Endothelial cell of umbilical vein (primary cell): Measurements from ENCODE around the gene LRRC74B. TPM values are rescaled to one million over a fixed set of nuclear protein-coding genes. Genes with fewer than 3 reads are reported as not detected.

Source experiments
- BruUV-seq: library from RNA; stranded (reverse); fragments of 400-500 nt; replicated peaks from 2 replicates; lab custom pipeline; 2021; lab: Mats Ljungman, UMichigan
- CTCF ChIA-PET: fragments of 300-600, 350-600 bp; sonication (Branson Sonifier 250); formaldehyde crosslinking; loops from one replicate; lab custom pipeline; 2021; ENCODE audit warnings: antibody characterized with exemption, inconsistent platforms; lab: Charles Lee
- POLR2A ChIA-PET: fragments of 300-600, 350-600 bp; sonication (Branson Sonifier 250); formaldehyde crosslinking; loops from one replicate; lab custom pipeline; 2021; ENCODE audit warnings: antibody characterized with exemption, inconsistent platforms; lab: Charles Lee
- DNase-seq: peaks from one replicate; pipeline ENCODE4 v3.0.0-alpha.2; 2011; ENCODE audit warnings: low read depth, low spot score
- FAIRE-seq: peaks from 2 replicates; lab custom pipeline; 2011; peaks lifted over from hg19 to GRCh38; lab: Jason Lieb, UNC
- H2AFZ ChIP-seq: 2 replicates; pipeline ENCODE4 v1.6.0; 2012; ENCODE audit warnings: low read depth, low read length, control low read depth, inconsistent platforms
- H3K27ac ChIP-seq: 2 replicates; pipeline ENCODE4 v1.5.1; 2011; ENCODE audit warnings: low read depth, mild to moderate bottlenecking, control low read depth, low read length, moderate library complexity; ENCODE audit not compliant: insufficient read depth
- H3K27me3 ChIP-seq, 2 experiments: 2 replicates each; pipeline versions ENCODE4 v1.6.0 to v1.6.1; 2011; ENCODE audit warnings: low read length in 2 of 2, mixed read lengths in 1 of 2; ENCODE audit not compliant: control insufficient read depth in 2 of 2, insufficient read depth in 2 of 2
- H3K36me3 ChIP-seq, 2 experiments: 2 replicates in 1 of 2; 3 replicates in 1 of 2; pipeline ENCODE4 v1.5.1; 2011; ENCODE audit warnings: low read length in 2 of 2, mild to moderate bottlenecking in 1 of 2, moderate library complexity in 1 of 2; ENCODE audit not compliant: control insufficient read depth in 2 of 2, insufficient read depth in 2 of 2; ENCODE audit errors: extremely low read depth in 1 of 2
- H3K4me1 ChIP-seq: 3 replicates; pipeline ENCODE4 v1.5.1; 2011; ENCODE audit warnings: mild to moderate bottlenecking, low read length; ENCODE audit not compliant: control insufficient read depth, insufficient read depth; ENCODE audit errors: extremely low read depth
- H3K4me2 ChIP-seq: 2 replicates; pipeline ENCODE4 v1.6.1; 2011; ENCODE audit warnings: low read length, control low read depth, mixed read lengths; ENCODE audit not compliant: insufficient read depth
- H3K4me3 ChIP-seq, 3 experiments: fragments of 200-600 bp in 1 of 3; sonication (generic), shearing (Covaris generic) in 1 of 3; replicated peaks in 1 of 3; 2 replicates each; pipeline ENCODE4 v1.5.1; 2011 to 2016; ENCODE audit warnings: control low read depth in 3 of 3, low read length in 3 of 3, mild to moderate bottlenecking in 2 of 3, inconsistent platforms in 1 of 3, low read depth in 1 of 3, moderate library complexity in 1 of 3; ENCODE audit not compliant: insufficient read depth in 1 of 3
- H3K79me2 ChIP-seq: 2 replicates; pipeline ENCODE4 v1.6.0; 2012; ENCODE audit warnings: low read length, inconsistent platforms; ENCODE audit not compliant: control insufficient read depth, insufficient read depth
- H3K9ac ChIP-seq: replicated peaks from 2 replicates; pipeline ENCODE3; 2011; ENCODE audit warnings: low read length, control low read depth; ENCODE audit not compliant: insufficient read depth; ENCODE audit errors: extremely low read depth
- H3K9me1 ChIP-seq: replicated peaks from 3 replicates; pipeline ENCODE4 v1.6.0; 2011; ENCODE audit warnings: mild to moderate bottlenecking, low read length; ENCODE audit not compliant: control insufficient read depth, insufficient read depth; ENCODE audit errors: extremely low read depth
- H3K9me3 ChIP-seq: replicated peaks from 2 replicates; pipeline ENCODE4 v1.5.1; 2012; ENCODE audit warnings: low read length, inconsistent platforms; ENCODE audit not compliant: control insufficient read depth, insufficient read depth
- H4K20me1 ChIP-seq: replicated peaks from 2 replicates; pipeline ENCODE3; 2011; ENCODE audit warnings: mild to moderate bottlenecking, low read length; ENCODE audit not compliant: control insufficient read depth, insufficient read depth; ENCODE audit errors: extremely low read depth
- CTCF ChIP-seq, 2 donors: IDR thresholded peaks; 1 replicate in 1 of 2; 2 replicates in 1 of 2; pipeline ENCODE4 v1.5.1; 2011; ENCODE audit warnings: low read length in 2 of 2, mild to moderate bottlenecking in 2 of 2, moderate library complexity in 2 of 2, control low read depth in 1 of 2, inconsistent platforms in 1 of 2, low read depth in 1 of 2; ENCODE audit not compliant: insufficient read depth in 1 of 2; ENCODE audit errors: extremely low read depth in 1 of 2
- EZH2 ChIP-seq: IDR thresholded peaks from 2 replicates; pipeline ENCODE4 v1.6.1; 2012; ENCODE audit warnings: borderline replicate concordance, low read depth, mild to moderate bottlenecking, moderate library complexity, low read length, inconsistent platforms; ENCODE audit not compliant: severe bottlenecking
- FOS ChIP-seq: IDR thresholded peaks from 2 replicates; pipeline ENCODE4 v1.6.1; 2011; ENCODE audit warnings: mild to moderate bottlenecking, low read length, moderate library complexity, borderline replicate concordance; ENCODE audit not compliant: insufficient read depth
- GATA2 ChIP-seq: IDR thresholded peaks from 2 replicates; pipeline ENCODE4 v1.7.0; 2011; ENCODE audit warnings: low read depth, mild to moderate bottlenecking, moderate library complexity, mixed read lengths, low read length; ENCODE audit not compliant: insufficient read length, insufficient read depth
- JUN ChIP-seq: IDR thresholded peaks from 2 replicates; pipeline ENCODE4 v1.6.1; 2011; ENCODE audit warnings: borderline replicate concordance, low read depth; ENCODE audit not compliant: insufficient read length, insufficient read depth
- MAX ChIP-seq: IDR thresholded peaks from 2 replicates; pipeline ENCODE4 v1.6.1; 2011; ENCODE audit not compliant: insufficient read depth, insufficient read length
- MYC ChIP-seq: IDR thresholded peaks from one replicate; pipeline ENCODE4 v1.6.1; 2011; ENCODE audit warnings: mild to moderate bottlenecking, low read depth, low read length
- POLR2A ChIP-seq: IDR thresholded peaks from 2 replicates; pipeline ENCODE4 v1.6.1; 2012; ENCODE audit warnings: low read depth, mild to moderate bottlenecking, control low read depth, low read length
- POLR2AphosphoS5 ChIP-seq: IDR thresholded peaks from 2 replicates; pipeline ENCODE4 v1.6.1; 2012; ENCODE audit warnings: low read depth, mild to moderate bottlenecking, control low read depth, low read length, moderate library complexity; ENCODE audit not compliant: insufficient read depth
- dilution Hi-C: fragments of 300-500 bp; cut with MboI; formaldehyde crosslinking; loops from one replicate; pipeline ENCODE4 v1.15.0; 2019; ENCODE audit warnings: low sequenced_read_pairs; ENCODE audit not compliant: extremely low pct_ligation_motif_present
- intact Hi-C: fragments of 100-400 bp; cut with micrococcal nuclease; formaldehyde crosslinking; loops from one replicate; pipeline ENCODE4 v1.10.0; 2022
- polyA plus RNA-seq, 4 experiments: library from polyadenylated mRNA; depleted of rRNA in 3 of 4; stranded (reverse) in 3 of 4; unstranded in 1 of 4; fragments of >200 nt; gene quantifications; 2 replicates each; pipeline versions ENCODE4 v1.2.1 to v1.2.3, GENCODE V29; 2011 to 2012; ENCODE audit warnings: missing spikeins in 1 of 4
- total RNA-seq: library from RNA; stranded (reverse); gene quantifications from 2 replicates; pipeline ENCODE4 v1.2.3, GENCODE V29; 2021

The LRRC74B gene
- total and polyA plus RNA-seq, 2 donors (not counting 3 experiments of a cell fraction or from before 2014, with no cell fraction given): not detected

GRCh38 chr22:21041937-21042336 is 3.8 kb upstream of the LRRC74B start:
- intact Hi-C loops: no loop called here
- CTCF ChIA-PET: no interaction called here
- no peak overlapping the region for H3K27ac ChIP-seq

DNA sequence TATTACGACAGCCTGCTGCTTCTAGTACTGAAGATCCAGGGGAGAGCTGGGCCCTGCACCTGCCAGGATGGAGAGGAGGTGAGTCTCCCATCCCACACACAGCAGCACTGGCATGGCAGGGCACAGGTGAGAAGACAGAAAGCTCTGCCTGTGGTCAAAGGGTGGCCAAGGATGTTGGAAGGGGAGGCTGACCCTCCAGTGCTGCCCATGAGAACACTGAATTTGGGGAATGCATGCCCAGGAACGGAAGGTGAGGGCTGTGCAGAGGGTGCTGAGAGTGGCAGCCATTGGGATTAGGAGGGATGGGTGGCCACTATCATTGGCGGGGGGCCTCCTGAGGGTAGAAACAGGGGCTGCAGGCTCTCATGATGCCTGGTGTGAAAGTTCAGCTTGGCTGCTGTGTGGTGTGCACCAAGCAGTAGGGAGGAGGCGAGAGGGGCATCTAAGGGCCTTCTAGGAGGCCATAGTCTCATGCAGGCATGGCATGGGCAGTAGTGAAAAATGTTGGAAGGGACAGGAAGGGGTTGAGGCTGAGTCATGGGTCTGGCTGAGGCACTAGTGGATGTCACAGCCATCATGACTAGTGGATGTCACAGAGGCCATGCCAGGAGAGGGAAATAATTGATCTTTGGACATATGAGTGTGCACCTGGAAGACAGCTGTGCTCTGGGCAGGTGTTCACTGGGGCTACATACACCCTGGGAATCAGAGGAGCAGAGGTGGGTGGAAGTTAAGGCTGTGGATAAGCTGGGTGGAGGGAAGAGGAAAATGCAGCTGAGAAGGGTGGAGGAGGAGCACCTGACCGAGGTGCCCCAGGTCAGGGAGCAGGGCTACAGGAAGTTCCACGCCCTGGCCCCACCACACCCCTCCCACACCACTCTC is 2.5 kb upstream of the LRRC74B start:
- no peaks in the 10 kb centered on the region for H3K9me1 ChIP-seq
- BruUV-seq: no TSS peak
- no peak overlapping the region for H2AFZ ChIP-seq
- H3K27me3 ChIP-seq: no peaks in the 10 kb centered on the region
- H4K20me1 ChIP-seq: no peaks in the 10 kb centered on the region
- intact Hi-C loops: no loop called here
- H3K36me3 ChIP-seq: no peaks in the 10 kb centered on the region
- H3K9ac ChIP-seq: no peak overlapping the region
- ChIA-PET CTCF (interaction anchor here (1.5 kb wide), 1 partner anchor 60 kb away, joined by 3 read pairs; no protein-coding TSS in a partner anchor), POLR2A (no interaction called here)
- dilution Hi-C loops: no loop called here
- FAIRE-seq: no peak
- peaks cover 5% of the 10 kb centered on the region for H3K4me1 ChIP-seq
- no peaks in the 10 kb centered on the region for H3K9me3 ChIP-seq
- H3K4me2 ChIP-seq: no peak overlapping the region
- H3K79me2 ChIP-seq: no peaks in the 10 kb centered on the region
- no peak for DNase-seq
- no peak overlapping the region for H3K4me3 ChIP-seq
- H3K27ac ChIP-seq: no peak overlapping the region
- TF ChIP-seq POLR2A (no peak), CTCF (IDR thresholded peaks at IDR 0.05; ENCODE audit: extremely low read depth in 1 of 2, insufficient read depth in 1 of 2, low read depth in 1 of 2, low read length in 2 of 2) (no peak), FOS (no peak), POLR2AphosphoS5 (no peak), MYC (no peak), GATA2 (no peak), EZH2 (no peak), MAX (no peak), JUN (no peak)

More at GRCh38 chr22:21041937-21042336, 3.8 kb upstream of the LRRC74B start:
- Histone ChIP-seq H3K9me3 (no peaks in the 10 kb centered on the region), H3K9me1 (no peaks in the 10 kb centered on the region), H3K4me3 (no peak overlapping the region), H3K4me2 (no peak overlapping the region), H3K9ac (no peak overlapping the region), H3K79me2 (no peaks in the 10 kb centered on the region), H2AFZ (no peak overlapping the region), H3K36me3 (no peaks in the 10 kb centered on the region), H3K4me1 (peaks cover 5% of the 10 kb centered on the region), H3K27me3 (peaks cover 0 to 3% of the 10 kb centered on the region in 2 experiments), H4K20me1 (no peaks in the 10 kb centered on the region)
- POLR2A ChIA-PET: no interaction called here
- no peak for DNase-seq
- dilution Hi-C loops: no loop called here
- TF ChIP-seq POLR2A (no peak), MYC (no peak), GATA2 (no peak)
- FAIRE-seq: no peak
- BruUV-seq: no TSS peak
